Right forelimb (tissue), 1 donor: ENCODE data around the gene ELAVL1.

ENCODE experiments used
- DNase-seq: peaks from one replicate; pipeline ENCODE4 v3.0.0-alpha.2; 2018

Gene ELAVL1

GRCh38 chr19:7908742-7909461, 96.5 kb downstream of the ELAVL1 start:
- no peak for DNase-seq
